Measurements from ENCODE around the gene HS3ST4. TPM values are rescaled to one million over a fixed set of nuclear protein-coding genes. Genes with fewer than 3 reads are reported as not detected.
A peak's percentile ranks its signal among the peaks of the same experiment; 100 is the strongest.

Gene HS3ST4
- total RNA-seq, 6 donors from 2014 or later = 0.13 to 0.44 (median 0.17) TPM; not detected in 3

- H3K4me1 ChIP-seq = peaks cover 0 to 2% (median 0%) of the 10 kb centered on the region in 4 donors
- WGBS, 2 donors = 76 to 83% methylated on average over 2 of the region's 2 CpGs
- H3K4me3 ChIP-seq = no peak overlapping the region
- peak; percentile 64 to 70 for ATAC-seq (ENCODE audit: low FRiP score in 2 of 2)
- H3K27ac ChIP-seq = no peak overlapping the region
- no peak for TF ChIP-seq EP300 (IDR thresholded peaks at IDR 0.05)
- peak in 1 of 2 donors; percentile 72 for DNase-seq
- no peaks in the 10 kb centered on the region for H3K27me3 ChIP-seq
- no peaks in the 10 kb centered on the region for H3K36me3 ChIP-seq
- no peaks in the 10 kb centered on the region for H3K9me3 ChIP-seq
These were observed 132.1 kb downstream of the HS3ST4 start for GRCh38 chr16:25823891-25824290.

GRCh38 chr16:25827709-25828108 is 135.9 kb downstream of the HS3ST4 start:
- no peak overlapping the region for H3K27ac ChIP-seq
- ATAC-seq (ENCODE audit: low FRiP score in 2 of 2) = no peak
- no peaks in the 10 kb centered on the region for H3K27me3 ChIP-seq

GRCh38 chr16:25828510-25828909 is 136.8 kb downstream of the HS3ST4 start:
- DNase-seq (no peak), ATAC-seq (ENCODE audit: low FRiP score in 2 of 2) (no peak)
- Histone ChIP-seq H3K9me3 (no peaks in the 10 kb centered on the region), H3K27ac (no peak overlapping the region), H3K4me1 (peaks cover 0 to 4% (median 0%) of the 10 kb centered on the region in 4 donors), H3K27me3 (no peaks in the 10 kb centered on the region), H3K36me3 (no peaks in the 10 kb centered on the region), H3K4me3 (no peak overlapping the region)
- TF ChIP-seq CTCF (IDR thresholded peaks at IDR 0.05) (no peak), POLR2A (IDR thresholded peaks at IDR 0.05) (no peak), POLR2AphosphoS5 (IDR thresholded peaks at IDR 0.05) (no peak), EP300 (IDR thresholded peaks at IDR 0.05) (no peak)
- 66 to 96% methylated on average over 3 of the region's 3 CpGs for WGBS, 2 donors

More at GRCh38 chr16:25827709-25828108, 135.9 kb downstream of the HS3ST4 start:
- Histone ChIP-seq H3K4me3 (no peak overlapping the region), H3K4me1 (peaks cover 0 to 4% (median 0%) of the 10 kb centered on the region in 4 donors), H3K9me3 (no peaks in the 10 kb centered on the region), H3K36me3 (no peaks in the 10 kb centered on the region)
- TF ChIP-seq CTCF (IDR thresholded peaks at IDR 0.05) = no peak
- no peak for TF ChIP-seq POLR2AphosphoS5 (IDR thresholded peaks at IDR 0.05)
- no peak for TF ChIP-seq EP300 (IDR thresholded peaks at IDR 0.05)
- no peak for TF ChIP-seq POLR2A (IDR thresholded peaks at IDR 0.05)
- WGBS, 2 donors = 68 to 71% methylated on average over 2 of the region's 2 CpGs
- DNase-seq = no peak

GRCh38 chr16:25832291-25832690 is 140.5 kb downstream of the HS3ST4 start:
- H3K9me3 ChIP-seq = no peaks in the 10 kb centered on the region
- no peak for TF ChIP-seq EP300 (IDR thresholded peaks at IDR 0.05)
- TF ChIP-seq POLR2AphosphoS5 (IDR thresholded peaks at IDR 0.05) = no peak
- no peak for TF ChIP-seq POLR2A (IDR thresholded peaks at IDR 0.05)
- no peak for TF ChIP-seq CTCF (IDR thresholded peaks at IDR 0.05)
- DNase-seq = no peak
- H3K27me3 ChIP-seq = no peaks in the 10 kb centered on the region
- peaks cover 0 to 4% (median 0%) of the 10 kb centered on the region in 4 donors for H3K4me1 ChIP-seq
- no peak for ATAC-seq (ENCODE audit: low FRiP score in 2 of 2)
- H3K4me3 ChIP-seq = no peak overlapping the region
- no peaks in the 10 kb centered on the region for H3K36me3 ChIP-seq
- 89 to 90% methylated on average over 4 of the region's 4 CpGs for WGBS, 2 donors
- no peak overlapping the region for H3K27ac ChIP-seq

GRCh38 chr16:25834101-25834500 is 142.3 kb downstream of the HS3ST4 start:
- ATAC-seq (ENCODE audit: low FRiP score in 2 of 2) (no peak), DNase-seq (no peak)
- no peak for TF ChIP-seq POLR2A (IDR thresholded peaks at IDR 0.05)
- no peak for TF ChIP-seq EP300 (IDR thresholded peaks at IDR 0.05)
- H3K27ac ChIP-seq = no peak overlapping the region
- H3K4me3 ChIP-seq = no peak overlapping the region
- peaks cover 0 to 5% (median 1%) of the 10 kb centered on the region in 4 donors for H3K4me1 ChIP-seq
- WGBS, 2 donors = 73 to 87% methylated on average over 1 of the region's 1 CpG
- H3K9me3 ChIP-seq = no peaks in the 10 kb centered on the region
- no peaks in the 10 kb centered on the region for H3K36me3 ChIP-seq
- no peaks in the 10 kb centered on the region for H3K27me3 ChIP-seq

GRCh38 chr16:25835126-25835525 is 143.4 kb downstream of the HS3ST4 start:
- Histone ChIP-seq H3K27ac (no peak overlapping the region), H3K4me1 (peaks cover 0 to 5% (median 1%) of the 10 kb centered on the region in 4 donors), H3K36me3 (no peaks in the 10 kb centered on the region), H3K9me3 (no peaks in the 10 kb centered on the region), H3K4me3 (no peak overlapping the region), H3K27me3 (no peaks in the 10 kb centered on the region)
- ATAC-seq (ENCODE audit: low FRiP score in 2 of 2) = no peak
- WGBS, 2 donors = 50 to 53% methylated on average over 2 of the region's 2 CpGs
- TF ChIP-seq POLR2A (IDR thresholded peaks at IDR 0.05) = no peak
- no peak for TF ChIP-seq CTCF (IDR thresholded peaks at IDR 0.05)
- no peak for TF ChIP-seq EP300 (IDR thresholded peaks at IDR 0.05)
- no peak for TF ChIP-seq POLR2AphosphoS5 (IDR thresholded peaks at IDR 0.05)
- DNase-seq = no peak
